ENCODE measurements around the gene CD3D. TPM values are rescaled to one million over a fixed set of nuclear protein-coding genes. Genes with fewer than 3 reads are reported as not detected.

CD3D gene
- total and polyA plus RNA-seq, 2 donors (not counting 3 experiments of a cell fraction or from before 2014, with no cell fraction given) = not detected

GRCh38 chr11:118322721-118323120 lies 19.8 kb downstream of the CD3D start:
- POLR2A ChIA-PET = no interaction called here
- H3K27me3 ChIP-seq (ENCODE audit: control insufficient read depth in 2 of 2, insufficient read depth in 2 of 2, low read length in 2 of 2) = peaks cover 1 to 11% of the 10 kb centered on the region in 2 experiments
- no peak overlapping the region for H3K9ac ChIP-seq (replicated peaks; ENCODE audit: extremely low read depth, insufficient read depth, low read length)
- dilution Hi-C loops (cut with MboI; ENCODE audit: extremely low pct_ligation_motif_present, low sequenced_read_pairs) (no loop called here), intact Hi-C loops (cut with micrococcal nuclease) (no loop called here)
- no peaks in the 10 kb centered on the region for H3K9me3 ChIP-seq (replicated peaks; ENCODE audit: control insufficient read depth, insufficient read depth, low read length)
- CTCF ChIA-PET = no interaction called here
- no peaks in the 10 kb centered on the region for H3K9me1 ChIP-seq (replicated peaks; ENCODE audit: control insufficient read depth, extremely low read depth, insufficient read depth, low read length)
- no peak overlapping the region for H3K4me3 ChIP-seq (replicated peaks in 1 of 3; ENCODE audit: insufficient read depth in 1 of 3, low read depth in 1 of 3, low read length in 3 of 3)
- FAIRE-seq = no peak
- no peak for DNase-seq (ENCODE audit: low read depth, low spot score)
- no TSS peak for BruUV-seq (replicated peaks)
- H3K4me1 ChIP-seq (ENCODE audit: control insufficient read depth, extremely low read depth, insufficient read depth, low read length) = no peaks in the 10 kb centered on the region
- no peak overlapping the region for H2AFZ ChIP-seq (ENCODE audit: low read depth, low read length)
- no peak overlapping the region for H3K4me2 ChIP-seq (ENCODE audit: insufficient read depth, low read length)
- H3K79me2 ChIP-seq (ENCODE audit: control insufficient read depth, insufficient read depth, low read length) = no peaks in the 10 kb centered on the region
- no peak for TF ChIP-seq FOS (IDR thresholded peaks at IDR 0.05; ENCODE audit: borderline replicate concordance, insufficient read depth, low read length)
- TF ChIP-seq CTCF (IDR thresholded peaks at IDR 0.05; ENCODE audit: extremely low read depth in 1 of 2, insufficient read depth in 1 of 2, low read depth in 1 of 2, low read length in 2 of 2) = no peak
- TF ChIP-seq JUN (IDR thresholded peaks at IDR 0.05; ENCODE audit: borderline replicate concordance, insufficient read depth, insufficient read length, low read depth) = no peak
- no peak for TF ChIP-seq EZH2 (IDR thresholded peaks at IDR 0.05; ENCODE audit: borderline replicate concordance, low read depth, low read length, severe bottlenecking)
- TF ChIP-seq GATA2 (IDR thresholded peaks at IDR 0.05; ENCODE audit: insufficient read depth, insufficient read length, low read depth, low read length) = no peak
- no peak for TF ChIP-seq MYC (IDR thresholded peaks at IDR 0.05; ENCODE audit: low read depth, low read length)
- no peak for TF ChIP-seq MAX (IDR thresholded peaks at IDR 0.05; ENCODE audit: insufficient read depth, insufficient read length)
- TF ChIP-seq POLR2AphosphoS5 (IDR thresholded peaks at IDR 0.05; ENCODE audit: insufficient read depth, low read depth, low read length) = no peak
- no peaks in the 10 kb centered on the region for H3K36me3 ChIP-seq (ENCODE audit: control insufficient read depth in 2 of 2, extremely low read depth in 1 of 2, insufficient read depth in 2 of 2, low read length in 2 of 2)
- H4K20me1 ChIP-seq (replicated peaks; ENCODE audit: control insufficient read depth, extremely low read depth, insufficient read depth, low read length) = peaks cover 2% of the 10 kb centered on the region
- H3K27ac ChIP-seq (ENCODE audit: insufficient read depth, low read depth, low read length) = no peak overlapping the region
